Bronchial epithelial cell (primary cell): ENCODE data around the gene BRIP1. TPM values are rescaled to one million over a fixed set of nuclear protein-coding genes. Genes with fewer than 3 reads are reported as not detected.

Source experiments
- DNase-seq: peaks from one replicate; pipeline ENCODE4 v3.0.0-alpha.2; 2010; ENCODE audit warnings: low read depth
- FAIRE-seq: peaks from 2 replicates; lab custom pipeline; 2011; peaks lifted over from hg19 to GRCh38; lab: Jason Lieb, UNC
- H3K27me3 ChIP-seq: 2 replicates; pipeline ENCODE4 v1.5.1; 2011; ENCODE audit warnings: low read length; ENCODE audit not compliant: control insufficient read depth, insufficient read depth
- H3K36me3 ChIP-seq: 2 replicates; pipeline ENCODE4 v1.5.1; 2011; ENCODE audit warnings: low read length; ENCODE audit not compliant: control insufficient read depth, insufficient read depth
- H3K4me3 ChIP-seq: 2 replicates; pipeline ENCODE4 v1.5.1; 2011; ENCODE audit warnings: mild to moderate bottlenecking, low read depth, low read length, control low read depth
- total RNA-seq: library from RNA; depleted of rRNA; stranded (reverse); fragments of >200 nt; gene quantifications from 2 replicates; pipeline ENCODE4 v1.2.1, GENCODE V29; 2014
- TF ChIP-seq, protein P1 (sequence below): IDR thresholded peaks from 2 replicates; pipeline ENCODE4 v1.5.1; 2011; ENCODE audit warnings: mild to moderate bottlenecking, moderate library complexity, low read length, control low read depth, inconsistent platforms; ENCODE audit not compliant: insufficient read depth, severe bottlenecking

The BRIP1 gene
- total RNA-seq, 1 donor from 2014 or later = 1.1 TPM

DNA sequence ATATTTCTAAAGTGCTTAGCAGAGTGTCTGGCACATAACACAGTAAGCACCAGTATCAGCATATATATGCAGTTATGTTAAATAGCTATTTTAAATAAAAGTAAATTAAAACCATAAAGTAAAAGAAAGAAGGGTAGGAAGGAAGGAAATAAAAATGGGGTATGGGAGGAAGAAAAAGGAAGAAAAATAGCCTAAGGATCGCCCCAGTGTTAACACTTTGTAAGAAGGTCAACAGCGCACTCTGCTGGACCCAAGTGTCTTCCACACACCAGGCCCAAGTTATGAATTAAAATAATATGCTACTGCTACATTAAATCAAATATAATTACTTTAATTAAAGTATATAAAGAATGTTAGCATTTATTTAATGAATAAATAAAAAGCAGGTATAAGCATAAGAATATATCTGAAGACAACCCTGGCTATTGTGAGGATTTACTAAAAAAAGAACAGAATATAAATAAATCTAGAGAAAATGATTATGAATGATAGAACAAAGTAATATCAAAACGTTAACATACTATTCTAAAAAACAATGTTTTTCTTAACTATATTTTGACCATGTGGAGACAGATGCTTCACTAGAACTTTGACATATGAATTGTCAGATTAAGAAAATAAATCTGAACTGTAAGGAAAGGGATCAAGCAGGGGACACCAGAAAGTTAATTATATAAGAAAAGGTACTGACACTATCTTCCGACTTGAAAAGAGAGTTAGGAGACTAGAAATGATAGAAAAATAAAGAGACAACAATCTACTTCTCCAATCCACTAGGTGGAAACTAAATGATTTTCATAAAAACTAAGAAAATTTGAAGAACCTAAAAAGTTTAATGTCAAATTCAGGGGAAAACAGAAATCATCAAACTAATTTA, 25.9 kb downstream of the BRIP1 start:
- TF ChIP-seq, protein P1, sequence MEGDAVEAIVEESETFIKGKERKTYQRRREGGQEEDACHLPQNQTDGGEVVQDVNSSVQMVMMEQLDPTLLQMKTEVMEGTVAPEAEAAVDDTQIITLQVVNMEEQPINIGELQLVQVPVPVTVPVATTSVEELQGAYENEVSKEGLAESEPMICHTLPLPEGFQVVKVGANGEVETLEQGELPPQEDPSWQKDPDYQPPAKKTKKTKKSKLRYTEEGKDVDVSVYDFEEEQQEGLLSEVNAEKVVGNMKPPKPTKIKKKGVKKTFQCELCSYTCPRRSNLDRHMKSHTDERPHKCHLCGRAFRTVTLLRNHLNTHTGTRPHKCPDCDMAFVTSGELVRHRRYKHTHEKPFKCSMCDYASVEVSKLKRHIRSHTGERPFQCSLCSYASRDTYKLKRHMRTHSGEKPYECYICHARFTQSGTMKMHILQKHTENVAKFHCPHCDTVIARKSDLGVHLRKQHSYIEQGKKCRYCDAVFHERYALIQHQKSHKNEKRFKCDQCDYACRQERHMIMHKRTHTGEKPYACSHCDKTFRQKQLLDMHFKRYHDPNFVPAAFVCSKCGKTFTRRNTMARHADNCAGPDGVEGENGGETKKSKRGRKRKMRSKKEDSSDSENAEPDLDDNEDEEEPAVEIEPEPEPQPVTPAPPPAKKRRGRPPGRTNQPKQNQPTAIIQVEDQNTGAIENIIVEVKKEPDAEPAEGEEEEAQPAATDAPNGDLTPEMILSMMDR = peak; percentile 63
- peak; percentile 52 for DNase-seq
- H3K36me3 ChIP-seq = no peaks in the 10 kb centered on the region
- no peaks in the 10 kb centered on the region for H3K27me3 ChIP-seq
- FAIRE-seq = no peak
- H3K4me3 ChIP-seq = no peak overlapping the region

DNA sequence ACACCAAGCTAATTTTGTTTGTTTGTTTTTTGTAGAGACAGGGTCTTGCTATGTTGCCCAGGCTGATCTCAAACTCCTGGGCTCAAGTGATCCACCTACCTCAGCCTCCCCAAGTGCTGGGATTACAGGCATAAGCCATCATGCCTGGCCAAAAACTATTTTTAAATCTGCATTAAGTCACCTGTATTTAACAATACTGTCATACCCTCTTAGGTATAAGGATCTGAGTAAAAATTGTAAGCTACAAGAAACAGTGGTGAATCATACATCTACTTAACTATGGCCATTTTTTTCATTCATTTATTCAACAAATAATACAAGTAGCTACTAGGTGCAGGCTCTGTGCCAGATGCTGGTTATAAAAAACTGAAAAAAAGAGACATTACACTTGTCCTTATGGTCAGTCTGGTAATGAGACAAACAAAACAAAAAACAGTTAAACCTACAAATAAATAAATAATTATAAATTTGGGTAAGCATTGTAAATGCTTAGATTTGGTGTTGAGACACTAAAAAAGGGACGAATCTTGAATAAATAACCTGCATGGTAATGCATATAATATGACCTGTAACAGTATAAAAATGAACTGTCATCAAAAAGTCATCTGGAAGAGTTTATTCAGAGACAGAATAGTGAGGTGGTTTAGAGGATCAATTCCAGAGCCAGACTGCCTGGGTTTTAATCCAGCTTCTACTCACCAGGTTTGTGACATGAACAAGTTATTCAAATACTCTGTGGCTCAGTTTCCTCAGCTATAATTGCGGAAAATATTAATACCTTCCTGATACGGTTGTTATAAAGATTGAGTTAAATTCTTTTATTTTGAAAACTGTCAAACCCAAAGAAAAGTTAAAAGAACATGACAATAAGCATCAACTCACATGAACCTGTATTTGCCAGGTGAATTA, 26.8 kb downstream of the BRIP1 start:
- TF ChIP-seq, protein P1 = no peak
- DNase-seq (peak; percentile 18), FAIRE-seq (no peak)
- Histone ChIP-seq H3K36me3 (no peaks in the 10 kb centered on the region), H3K4me3 (no peak overlapping the region), H3K27me3 (no peaks in the 10 kb centered on the region)

DNA sequence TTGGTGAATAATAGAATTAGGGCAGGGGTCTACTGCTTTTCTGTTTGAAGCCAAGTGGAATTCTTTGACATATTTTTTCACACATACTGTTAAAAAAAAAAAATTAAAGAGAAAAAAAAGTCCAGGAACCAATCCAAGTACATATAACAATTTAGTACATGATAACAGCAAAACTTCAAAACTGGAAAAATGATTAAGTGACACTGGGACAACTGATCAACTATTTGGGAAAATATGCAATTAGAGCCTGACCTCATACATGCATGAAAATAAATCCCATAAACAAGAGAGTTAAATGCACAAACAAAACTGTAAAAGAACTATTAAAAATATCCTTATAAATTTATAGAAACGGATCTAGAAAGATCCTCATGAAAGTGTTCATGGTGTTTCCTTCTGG, 27.7 kb downstream of the BRIP1 start:
- TF ChIP-seq, protein P1 = no peak
- DNase-seq (no peak), FAIRE-seq (no peak)
- Histone ChIP-seq H3K4me3 (no peak overlapping the region), H3K36me3 (no peaks in the 10 kb centered on the region), H3K27me3 (no peaks in the 10 kb centered on the region)

DNA sequence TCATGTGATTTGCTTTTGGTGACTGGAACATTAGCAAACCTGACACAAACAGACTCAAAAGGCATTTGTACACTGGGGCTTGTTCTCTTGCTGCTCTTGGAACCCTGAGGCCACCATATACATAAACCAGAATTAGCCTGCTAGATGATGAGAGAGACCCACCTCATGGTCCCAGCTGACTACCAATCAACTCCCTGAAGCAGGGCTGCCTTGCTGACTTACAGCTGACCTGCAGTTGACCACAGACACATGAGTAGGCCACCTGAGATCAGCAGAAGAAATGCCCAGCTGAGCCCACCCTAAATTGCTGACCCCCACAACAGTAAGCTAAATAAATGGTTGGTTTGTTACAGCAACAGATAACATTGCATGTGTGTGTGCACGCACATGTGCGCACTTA, 28.7 kb downstream of the BRIP1 start:
- Histone ChIP-seq H3K4me3 (no peak overlapping the region), H3K27me3 (no peaks in the 10 kb centered on the region), H3K36me3 (no peaks in the 10 kb centered on the region)
- TF ChIP-seq, protein P1 = no peak
- DNase-seq = no peak
- no peak for FAIRE-seq

DNA sequence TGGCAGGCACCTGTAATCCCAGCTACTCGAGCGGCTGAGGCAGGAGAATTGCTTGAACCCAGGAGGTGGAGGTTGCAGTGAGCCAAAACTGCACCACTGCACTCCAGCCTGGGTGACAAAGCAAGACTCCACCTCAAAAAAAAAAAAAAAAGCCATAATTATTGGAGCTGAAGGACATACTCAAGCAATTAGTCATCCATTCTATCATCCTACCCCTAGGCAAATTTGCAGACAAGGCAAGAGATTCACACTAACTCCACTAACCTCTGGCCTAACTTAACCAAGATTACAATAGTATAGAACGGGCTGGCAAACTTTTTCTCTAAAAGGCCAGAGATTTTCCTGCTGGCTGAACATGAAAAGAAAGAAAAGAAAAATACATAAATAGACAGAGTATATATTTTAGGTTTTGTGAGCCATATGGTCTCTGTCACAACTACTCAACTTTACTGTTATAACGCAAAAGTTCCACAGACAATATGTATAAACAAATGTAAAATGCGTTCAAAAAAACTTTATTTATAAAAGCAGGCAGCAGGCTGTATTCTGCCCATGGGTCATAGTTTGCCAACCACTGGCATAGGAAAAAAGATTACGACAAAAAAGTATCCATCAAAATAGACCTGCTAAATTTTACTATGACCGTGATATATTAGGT, 29.7 kb downstream of the BRIP1 start:
- TF ChIP-seq, protein P1 = no peak
- FAIRE-seq = no peak
- H3K4me3 ChIP-seq = no peak overlapping the region
- peak; percentile 91 for DNase-seq
- H3K27me3 ChIP-seq = no peaks in the 10 kb centered on the region
- no peaks in the 10 kb centered on the region for H3K36me3 ChIP-seq
